Subcutaneous adipose tissue (tissue), 4 donors: Measurements from ENCODE around the gene LGR5. TPM values are rescaled to one million over a fixed set of nuclear protein-coding genes. Genes with fewer than 3 reads are reported as not detected.

Source experiments
- total RNA-seq, 4 donors: library from RNA; depleted of rRNA; stranded (reverse); fragments of >200 nt; gene quantifications; one replicate each; pipeline ENCODE4 v1.1.0, GENCODE V29; 2016
- TF ChIP-seq, protein P1 (sequence below): fragments of 450-650 bp; IDR thresholded peaks from one replicate; pipeline ENCODE4 v1.5.1; 2016; ENCODE audit warnings: low read depth, mild to moderate bottlenecking, control low read depth, antibody characterized with exemption, moderate library complexity

The LGR5 gene
- total RNA-seq, 4 donors from 2014 or later: 0.17 to 0.88 (median 0.35) TPM

DNA sequence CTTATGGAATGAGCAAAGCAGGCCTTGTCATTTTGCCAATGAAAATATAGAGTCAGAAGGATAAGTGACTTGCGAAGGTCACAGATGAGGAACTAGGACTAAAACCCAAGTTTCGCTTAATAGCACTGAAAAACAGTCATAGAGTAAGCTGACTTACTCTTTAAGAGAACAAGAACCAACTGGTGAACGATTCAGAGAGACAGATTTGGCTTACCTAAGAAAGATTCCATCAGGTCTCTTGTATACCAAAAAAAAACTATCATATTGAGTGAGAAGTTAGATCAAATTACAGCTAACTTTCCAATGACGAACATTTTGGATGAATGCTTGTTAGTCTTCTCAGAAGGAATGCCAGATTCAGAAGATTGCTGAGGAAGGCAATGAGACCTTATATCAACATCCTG is 149.9 kb downstream of the LGR5 start:
- TF ChIP-seq, protein P1, sequence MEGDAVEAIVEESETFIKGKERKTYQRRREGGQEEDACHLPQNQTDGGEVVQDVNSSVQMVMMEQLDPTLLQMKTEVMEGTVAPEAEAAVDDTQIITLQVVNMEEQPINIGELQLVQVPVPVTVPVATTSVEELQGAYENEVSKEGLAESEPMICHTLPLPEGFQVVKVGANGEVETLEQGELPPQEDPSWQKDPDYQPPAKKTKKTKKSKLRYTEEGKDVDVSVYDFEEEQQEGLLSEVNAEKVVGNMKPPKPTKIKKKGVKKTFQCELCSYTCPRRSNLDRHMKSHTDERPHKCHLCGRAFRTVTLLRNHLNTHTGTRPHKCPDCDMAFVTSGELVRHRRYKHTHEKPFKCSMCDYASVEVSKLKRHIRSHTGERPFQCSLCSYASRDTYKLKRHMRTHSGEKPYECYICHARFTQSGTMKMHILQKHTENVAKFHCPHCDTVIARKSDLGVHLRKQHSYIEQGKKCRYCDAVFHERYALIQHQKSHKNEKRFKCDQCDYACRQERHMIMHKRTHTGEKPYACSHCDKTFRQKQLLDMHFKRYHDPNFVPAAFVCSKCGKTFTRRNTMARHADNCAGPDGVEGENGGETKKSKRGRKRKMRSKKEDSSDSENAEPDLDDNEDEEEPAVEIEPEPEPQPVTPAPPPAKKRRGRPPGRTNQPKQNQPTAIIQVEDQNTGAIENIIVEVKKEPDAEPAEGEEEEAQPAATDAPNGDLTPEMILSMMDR: no peak

DNA sequence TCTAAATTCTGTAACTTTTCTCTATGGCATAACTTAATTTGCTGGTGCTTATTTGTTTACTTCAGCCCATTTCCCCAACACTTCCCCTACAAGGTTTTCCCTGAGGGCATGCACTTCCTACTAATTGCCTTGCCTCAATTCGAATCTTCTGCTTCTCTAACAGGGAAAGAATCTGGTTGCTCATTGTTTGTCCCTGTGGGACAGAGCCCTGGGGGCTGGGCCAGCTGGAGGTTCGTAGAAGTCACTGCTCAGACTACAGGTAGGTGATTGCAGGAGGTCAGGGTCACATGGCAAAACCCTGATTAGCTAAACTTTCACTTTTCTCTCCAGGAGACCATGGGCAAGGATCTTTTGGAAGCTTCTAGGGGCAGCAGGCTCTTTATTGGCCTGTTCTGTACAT is 152.0 kb downstream of the LGR5 start:
- TF ChIP-seq, protein P1: no peak

DNA sequence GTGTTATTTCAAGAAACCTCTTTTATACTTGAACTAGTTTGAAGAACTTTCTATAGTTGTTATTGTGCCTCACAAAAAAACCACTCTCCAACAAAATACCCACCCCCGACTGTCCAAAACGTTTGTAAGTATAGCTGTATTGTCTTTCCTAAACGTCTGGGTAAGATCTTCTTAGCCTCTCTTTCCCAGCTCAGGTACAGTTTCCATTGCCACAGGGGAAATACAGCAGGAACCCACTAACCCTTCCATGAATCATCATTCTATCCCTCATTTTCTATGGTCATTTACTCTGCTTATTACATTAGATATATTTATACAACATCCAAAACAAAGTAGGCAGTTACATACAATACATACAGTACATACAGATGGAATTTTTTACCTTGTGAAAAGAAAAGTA is 153.2 kb downstream of the LGR5 start:
- TF ChIP-seq, protein P1: no peak

DNA sequence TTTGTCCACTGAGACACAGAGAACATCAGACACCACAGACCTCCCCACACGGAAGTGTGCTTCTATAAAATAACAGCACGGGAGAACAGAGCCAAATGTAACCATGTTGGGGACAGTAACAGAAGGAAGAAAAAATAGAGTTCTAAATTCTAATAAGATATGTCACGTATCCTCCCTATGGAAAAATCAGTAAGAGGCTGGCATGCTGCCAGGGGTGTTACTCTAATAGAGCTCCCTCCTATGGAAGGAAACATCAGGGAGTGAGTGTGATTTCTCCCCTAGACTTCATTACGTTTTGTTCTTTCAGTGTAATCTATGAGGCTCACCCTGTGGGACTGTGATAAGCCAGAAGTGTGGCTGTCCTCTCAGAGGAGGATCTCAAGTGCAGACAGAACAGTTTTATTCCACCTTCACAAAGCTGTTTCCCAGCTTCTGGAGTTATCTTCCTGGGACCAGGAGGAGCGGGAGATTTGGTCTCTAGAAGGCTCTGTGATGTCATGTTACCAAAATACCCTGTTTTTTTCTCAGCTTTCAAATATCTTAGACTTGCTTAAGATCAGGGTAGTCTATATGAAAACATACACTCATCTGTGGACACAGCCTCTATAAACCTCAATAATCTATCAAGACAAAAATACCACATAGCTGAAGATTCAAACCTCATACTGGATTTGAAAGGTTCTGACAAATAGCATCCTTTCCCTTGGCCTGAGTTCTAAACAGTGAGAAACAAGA is 154.8 kb downstream of the LGR5 start:
- TF ChIP-seq, protein P1: no peak

DNA sequence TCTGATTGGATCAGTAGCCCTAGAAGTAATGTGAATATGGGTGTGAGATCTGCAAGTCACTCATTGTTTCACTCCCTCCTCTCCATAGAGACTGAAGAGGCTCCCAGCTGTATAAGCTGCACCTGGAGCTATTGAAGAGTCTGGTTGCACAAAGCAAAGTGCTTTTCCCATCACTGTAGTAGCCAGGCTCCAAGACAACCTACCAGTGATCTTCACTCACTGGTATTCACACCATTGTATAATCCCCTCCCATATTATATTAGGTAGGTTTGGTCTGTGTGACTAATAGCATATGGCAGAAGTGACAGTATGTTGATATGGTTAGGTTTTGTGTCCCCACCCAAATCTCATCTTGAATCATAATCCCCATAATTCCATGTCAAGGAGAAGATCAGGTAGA is 159.6 kb downstream of the LGR5 start:
- TF ChIP-seq, protein P1: no peak

DNA sequence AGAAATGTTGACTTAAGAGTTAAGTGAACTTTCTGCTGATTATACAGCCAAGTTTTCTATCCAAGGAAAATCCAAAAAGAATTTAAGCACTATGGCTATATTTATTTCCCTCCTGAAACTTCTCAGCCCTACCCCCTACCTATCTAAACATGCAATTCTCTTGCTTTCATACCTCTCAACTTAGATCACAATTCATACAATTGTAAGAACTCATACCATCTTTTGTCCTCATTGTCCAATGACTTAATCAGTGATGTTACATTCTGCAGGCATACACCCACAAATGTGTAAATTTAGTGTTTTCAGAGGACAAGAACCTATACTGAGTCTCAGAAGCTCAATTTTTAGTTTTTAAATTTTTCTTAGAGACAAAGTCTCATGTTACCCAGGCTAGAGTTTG is 161.9 kb downstream of the LGR5 start:
- TF ChIP-seq, protein P1: no peak

DNA sequence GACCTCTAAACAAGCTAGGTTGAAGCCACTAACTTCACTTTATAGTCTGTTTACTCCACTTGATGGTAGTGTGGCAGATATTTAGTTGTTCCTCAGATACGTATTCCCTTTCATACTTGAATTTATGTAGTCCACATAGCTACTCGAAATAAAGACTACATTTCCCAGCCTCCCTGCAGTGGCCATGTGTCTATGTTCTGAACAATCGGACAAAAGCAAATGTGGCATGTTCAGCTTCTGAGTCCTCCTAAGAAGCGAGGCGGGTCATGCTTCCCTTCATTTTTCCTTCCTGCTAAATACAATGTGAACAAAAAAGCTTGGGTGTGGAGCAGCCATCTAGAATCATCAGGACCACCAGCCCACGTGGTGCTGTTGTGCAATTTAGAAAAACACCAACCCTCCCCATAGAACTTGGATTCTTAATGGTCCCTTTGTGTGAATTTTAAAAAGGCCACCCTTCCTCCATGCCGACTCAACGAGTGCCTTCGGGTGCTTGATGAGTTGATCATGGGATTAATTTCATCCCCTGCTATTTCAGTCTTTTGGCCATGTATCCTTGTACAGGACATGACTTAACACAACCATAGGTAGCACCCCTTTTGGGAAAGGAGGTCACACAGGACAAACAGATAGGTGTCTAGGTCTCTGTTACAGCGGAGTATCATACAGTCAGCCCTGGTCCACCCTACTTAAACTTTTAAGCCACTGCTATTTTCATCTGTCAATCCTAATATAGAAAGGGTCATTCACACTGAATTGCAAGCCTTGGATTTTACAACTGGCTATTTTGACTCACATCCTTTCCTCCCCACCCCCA is 163.4 kb downstream of the LGR5 start:
- TF ChIP-seq, protein P1: no peak
